ENCODE measurements around the gene RANBP10.

DNA sequence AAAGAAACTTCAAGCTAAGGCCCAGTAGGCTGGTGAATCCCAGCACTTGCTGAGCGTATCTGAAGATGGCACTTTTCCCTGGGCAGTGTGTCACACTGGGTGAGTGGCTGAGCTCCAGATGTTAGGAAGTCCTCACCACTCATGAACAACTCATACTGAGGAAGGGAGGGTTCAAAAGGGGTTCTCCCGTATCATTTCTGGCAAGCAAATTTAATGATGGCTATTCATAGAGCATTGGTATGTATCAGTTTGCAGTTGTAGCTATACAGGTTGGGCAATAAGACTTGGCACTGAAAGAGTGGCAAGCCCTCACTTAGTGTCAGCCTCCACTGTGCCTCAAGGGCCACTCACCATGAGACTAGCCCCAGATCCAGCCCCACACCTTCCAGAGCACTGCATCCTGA is 98.0 kb downstream of the RANBP10 start:
- TF ChIP-seq CTCF (IDR thresholded peaks at IDR 0.05): no peak
- TF ChIP-seq POLR2A (IDR thresholded peaks at IDR 0.05): no peak

All from right lobe of liver (tissue), 4 donors.